Measurements from ENCODE around the gene NUDT13.
A peak's percentile ranks its signal among the peaks of the same experiment; 100 is the strongest.
"Not testable (repeated sequence)": the region's sequence is repeated elsewhere in the genome, so short reads cannot be mapped to it uniquely, and the experiment has no call there.

Gene NUDT13

DNA sequence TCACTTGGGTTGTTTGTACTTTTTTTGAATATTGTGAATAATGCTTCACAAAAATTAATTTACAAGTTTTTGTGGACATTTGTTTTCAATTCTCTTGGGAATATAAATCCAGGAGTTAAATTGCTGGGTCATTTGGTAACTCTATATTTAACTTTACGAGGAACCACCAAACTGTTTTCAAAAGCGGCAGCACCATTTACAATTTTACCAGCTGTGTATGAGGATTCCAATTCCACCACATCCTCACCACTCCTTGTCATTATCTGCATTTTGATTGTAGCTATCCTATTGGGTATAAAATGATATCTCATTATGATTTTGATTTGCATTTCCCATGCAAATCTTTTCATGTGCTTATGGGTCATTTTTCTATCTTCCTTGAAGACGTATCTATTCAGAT is 4.0 kb upstream of the NUDT13 start:
- H3K27ac ChIP-seq = no peak overlapping the region
- H3K27me3 ChIP-seq (replicated peaks) = no peaks in the 10 kb centered on the region
- TF ChIP-seq, protein P1, sequence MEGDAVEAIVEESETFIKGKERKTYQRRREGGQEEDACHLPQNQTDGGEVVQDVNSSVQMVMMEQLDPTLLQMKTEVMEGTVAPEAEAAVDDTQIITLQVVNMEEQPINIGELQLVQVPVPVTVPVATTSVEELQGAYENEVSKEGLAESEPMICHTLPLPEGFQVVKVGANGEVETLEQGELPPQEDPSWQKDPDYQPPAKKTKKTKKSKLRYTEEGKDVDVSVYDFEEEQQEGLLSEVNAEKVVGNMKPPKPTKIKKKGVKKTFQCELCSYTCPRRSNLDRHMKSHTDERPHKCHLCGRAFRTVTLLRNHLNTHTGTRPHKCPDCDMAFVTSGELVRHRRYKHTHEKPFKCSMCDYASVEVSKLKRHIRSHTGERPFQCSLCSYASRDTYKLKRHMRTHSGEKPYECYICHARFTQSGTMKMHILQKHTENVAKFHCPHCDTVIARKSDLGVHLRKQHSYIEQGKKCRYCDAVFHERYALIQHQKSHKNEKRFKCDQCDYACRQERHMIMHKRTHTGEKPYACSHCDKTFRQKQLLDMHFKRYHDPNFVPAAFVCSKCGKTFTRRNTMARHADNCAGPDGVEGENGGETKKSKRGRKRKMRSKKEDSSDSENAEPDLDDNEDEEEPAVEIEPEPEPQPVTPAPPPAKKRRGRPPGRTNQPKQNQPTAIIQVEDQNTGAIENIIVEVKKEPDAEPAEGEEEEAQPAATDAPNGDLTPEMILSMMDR (IDR thresholded peaks at IDR 0.05; ENCODE audit: low read depth, low read length, missing control alignments) = no peak
- in situ Hi-C loops (cut with HindIII; ENCODE audit: low pct_ligation_motif_present, low sequenced_read_pairs) = no loop called here
- H3K36me3 ChIP-seq (replicated peaks) = no peaks in the 10 kb centered on the region
- DNase-seq = no peak
- no peak overlapping the region for H3K4me3 ChIP-seq (ENCODE audit: low read depth, low read length)

DNA sequence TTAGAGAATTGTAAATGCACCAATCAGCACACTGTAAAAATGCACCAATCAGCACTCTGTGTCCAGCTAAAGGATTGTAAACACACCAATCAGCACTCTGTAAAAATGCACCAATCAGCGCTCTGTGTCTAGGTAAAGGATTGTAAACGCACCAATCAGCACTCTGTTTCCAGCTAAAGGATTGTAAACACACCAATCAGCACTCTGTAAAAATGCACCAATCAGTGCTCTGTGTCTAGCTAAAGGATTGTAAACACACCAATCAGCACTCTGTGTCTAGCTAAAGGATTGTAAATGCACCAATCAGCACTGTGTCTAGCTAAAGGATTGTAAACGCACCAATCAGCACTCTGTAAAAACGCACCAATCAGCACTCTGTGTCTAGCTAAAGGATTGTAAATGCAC is 1.0 kb upstream of the NUDT13 start:
- H3K27ac ChIP-seq; H3K4me3 ChIP-seq (ENCODE audit: low read depth, low read length); in situ Hi-C loops (cut with HindIII; ENCODE audit: low pct_ligation_motif_present, low sequenced_read_pairs); H3K36me3 ChIP-seq (replicated peaks); DNase-seq; H3K27me3 ChIP-seq (replicated peaks): not testable (repeated sequence)

DNA sequence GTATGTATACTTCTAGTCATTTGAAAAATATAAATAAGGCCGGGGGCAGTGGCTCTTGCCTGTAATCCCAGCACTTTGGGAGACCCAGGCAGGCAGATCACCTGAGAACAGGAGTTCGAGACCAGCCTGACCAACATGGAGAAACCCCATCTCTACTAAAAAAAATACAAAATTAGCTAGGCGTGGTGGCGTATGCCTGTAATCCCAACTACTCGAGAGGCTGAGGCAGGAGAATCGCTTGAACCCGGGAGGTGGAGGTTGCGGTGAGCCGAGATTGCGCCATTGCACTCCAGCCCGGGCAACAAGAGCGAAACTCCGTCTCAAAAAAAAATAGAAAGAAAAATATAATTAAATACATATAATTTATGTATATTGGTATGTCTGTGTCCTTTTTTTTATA is 1.8 kb downstream of the NUDT13 start:
- DNase-seq; H3K27me3 ChIP-seq (replicated peaks); in situ Hi-C loops (cut with HindIII; ENCODE audit: low pct_ligation_motif_present, low sequenced_read_pairs); H3K36me3 ChIP-seq (replicated peaks); H3K4me3 ChIP-seq (ENCODE audit: low read depth, low read length): not testable (repeated sequence)
- peak overlapping the region; percentile 89 for H3K27ac ChIP-seq

DNA sequence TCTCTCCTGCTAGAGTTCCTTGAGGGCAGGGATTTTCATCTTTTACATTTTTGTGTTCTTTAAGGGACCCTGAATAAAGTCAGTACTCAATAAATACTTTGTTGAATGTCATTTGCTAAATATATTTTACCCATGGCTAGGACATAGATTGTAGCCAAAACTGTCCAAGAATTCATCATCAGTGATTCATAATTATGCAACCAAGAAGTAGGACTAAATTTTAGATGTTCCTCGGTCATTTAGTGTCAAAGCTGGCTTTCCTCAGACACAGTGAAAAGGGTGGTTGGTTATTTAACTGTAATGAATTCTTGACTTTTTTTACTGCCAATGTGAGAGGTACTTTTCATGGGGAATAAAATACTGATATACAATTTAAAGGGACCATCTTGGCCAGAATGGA is 3.3 kb downstream of the NUDT13 start:
- Histone ChIP-seq H3K36me3 (replicated peaks) (no peaks in the 10 kb centered on the region), H3K27ac (no peak overlapping the region), H3K4me3 (ENCODE audit: low read depth, low read length) (no peak overlapping the region), H3K27me3 (replicated peaks) (no peaks in the 10 kb centered on the region)
- in situ Hi-C loops (cut with HindIII; ENCODE audit: low pct_ligation_motif_present, low sequenced_read_pairs) = no loop called here
- TF ChIP-seq, protein P1 (IDR thresholded peaks at IDR 0.05; ENCODE audit: low read depth, low read length, missing control alignments) = no peak
- DNase-seq = no peak

DNA sequence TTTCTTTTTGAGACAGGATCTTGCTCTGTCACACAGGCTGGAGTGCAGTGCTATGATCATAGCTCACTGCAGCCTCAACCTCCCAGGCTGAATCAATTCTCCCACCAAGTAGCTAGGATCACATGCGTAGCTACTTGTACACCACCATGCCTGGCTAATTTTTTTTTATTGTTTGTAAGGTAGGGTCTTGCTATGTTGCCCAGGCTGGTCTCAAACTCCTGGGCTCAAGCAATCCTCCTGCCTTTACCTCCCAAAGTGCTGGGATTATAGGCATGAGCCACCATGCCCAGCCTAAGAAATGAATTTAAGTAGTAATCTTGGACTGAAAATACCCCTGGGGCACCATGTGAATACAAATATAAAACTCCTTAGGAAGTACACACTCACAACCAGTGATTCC is 5.8 kb downstream of the NUDT13 start:
- DNase-seq = no peak
- TF ChIP-seq, protein P1 (IDR thresholded peaks at IDR 0.05; ENCODE audit: low read depth, low read length, missing control alignments) = no peak
- in situ Hi-C loops (cut with HindIII; ENCODE audit: low pct_ligation_motif_present, low sequenced_read_pairs) = no loop called here
- no peaks in the 10 kb centered on the region for H3K36me3 ChIP-seq (replicated peaks)
- no peaks in the 10 kb centered on the region for H3K27me3 ChIP-seq (replicated peaks)
- no peak overlapping the region for H3K27ac ChIP-seq
- no peak overlapping the region for H3K4me3 ChIP-seq (ENCODE audit: low read depth, low read length)

DNA sequence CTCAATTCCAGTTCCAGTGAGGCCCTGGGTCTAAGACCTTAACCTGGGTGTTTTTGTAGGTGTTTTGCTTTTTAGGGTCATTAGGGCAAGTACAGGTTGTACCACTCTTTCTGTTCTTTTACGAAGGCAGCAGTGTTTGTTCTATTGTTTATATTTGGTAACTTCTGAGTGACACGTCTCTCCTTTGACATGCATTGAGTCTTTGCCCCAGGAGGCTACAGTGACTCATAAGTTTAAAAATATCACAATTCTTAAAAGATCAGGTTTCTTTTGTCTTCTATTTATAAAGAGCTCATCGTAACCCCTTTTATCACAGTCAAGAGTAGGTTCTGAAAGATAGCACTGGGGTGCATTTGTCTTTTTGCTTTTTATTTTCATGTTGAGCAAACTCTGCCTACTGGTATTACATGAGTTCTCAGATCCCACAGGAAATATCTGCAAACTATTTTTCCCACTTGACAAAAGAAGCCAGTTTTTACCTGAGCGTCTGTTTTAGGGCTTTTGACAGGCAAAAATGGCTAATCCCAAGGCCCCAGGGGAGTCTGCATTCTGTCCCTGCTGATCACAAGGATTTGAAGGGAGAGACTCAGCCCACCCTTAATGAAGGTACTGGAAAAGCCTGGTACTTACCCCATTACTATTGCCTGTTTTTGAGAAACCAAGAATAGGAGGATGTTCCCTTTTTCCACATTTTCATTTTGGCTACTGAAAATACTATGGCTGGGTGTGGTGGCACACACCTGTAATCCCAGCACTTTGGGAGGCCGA is 7.9 kb downstream of the NUDT13 start:
- peak; percentile 59 for DNase-seq
- Histone ChIP-seq H3K36me3 (replicated peaks) (no peaks in the 10 kb centered on the region), H3K4me3 (ENCODE audit: low read depth, low read length) (no peak overlapping the region), H3K27ac (peak overlapping the region; percentile 63), H3K27me3 (replicated peaks) (no peaks in the 10 kb centered on the region)
- TF ChIP-seq, protein P1 (IDR thresholded peaks at IDR 0.05; ENCODE audit: low read depth, low read length, missing control alignments) = no peak
- in situ Hi-C loops (cut with HindIII; ENCODE audit: low pct_ligation_motif_present, low sequenced_read_pairs) = no loop called here

DNA sequence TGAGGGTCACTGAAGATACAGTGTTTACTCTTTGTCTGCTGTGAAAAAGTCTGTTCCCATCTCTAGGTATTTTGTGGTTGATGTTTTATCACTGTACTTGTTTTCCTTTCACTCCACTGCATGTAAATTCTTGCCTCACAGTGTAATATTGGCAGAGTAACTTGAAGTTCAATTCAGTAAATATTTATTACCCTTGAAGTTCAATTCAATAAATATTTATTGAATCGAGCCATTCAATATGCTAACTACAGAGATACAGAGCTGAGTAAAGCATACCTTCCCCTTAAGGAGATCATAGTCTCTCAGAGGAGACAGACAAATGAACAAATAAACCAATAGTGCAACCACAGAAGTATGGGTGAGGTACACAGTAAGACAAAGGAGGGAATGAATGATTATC is 9.2 kb downstream of the NUDT13 start:
- Histone ChIP-seq H3K4me3 (ENCODE audit: low read depth, low read length) (no peak overlapping the region), H3K27ac (no peak overlapping the region), H3K36me3 (replicated peaks) (no peaks in the 10 kb centered on the region), H3K27me3 (replicated peaks) (no peaks in the 10 kb centered on the region)
- TF ChIP-seq, protein P1 (IDR thresholded peaks at IDR 0.05; ENCODE audit: low read depth, low read length, missing control alignments) = no peak
- in situ Hi-C loops (cut with HindIII; ENCODE audit: low pct_ligation_motif_present, low sequenced_read_pairs) = no loop called here
- no peak for DNase-seq
